Measurements from ENCODE around the gene STARD4.
A peak's percentile ranks its signal among the peaks of the same experiment; 100 is the strongest.

STARD4 gene, protein sequence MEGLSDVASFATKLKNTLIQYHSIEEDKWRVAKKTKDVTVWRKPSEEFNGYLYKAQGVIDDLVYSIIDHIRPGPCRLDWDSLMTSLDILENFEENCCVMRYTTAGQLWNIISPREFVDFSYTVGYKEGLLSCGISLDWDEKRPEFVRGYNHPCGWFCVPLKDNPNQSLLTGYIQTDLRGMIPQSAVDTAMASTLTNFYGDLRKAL

DNA sequence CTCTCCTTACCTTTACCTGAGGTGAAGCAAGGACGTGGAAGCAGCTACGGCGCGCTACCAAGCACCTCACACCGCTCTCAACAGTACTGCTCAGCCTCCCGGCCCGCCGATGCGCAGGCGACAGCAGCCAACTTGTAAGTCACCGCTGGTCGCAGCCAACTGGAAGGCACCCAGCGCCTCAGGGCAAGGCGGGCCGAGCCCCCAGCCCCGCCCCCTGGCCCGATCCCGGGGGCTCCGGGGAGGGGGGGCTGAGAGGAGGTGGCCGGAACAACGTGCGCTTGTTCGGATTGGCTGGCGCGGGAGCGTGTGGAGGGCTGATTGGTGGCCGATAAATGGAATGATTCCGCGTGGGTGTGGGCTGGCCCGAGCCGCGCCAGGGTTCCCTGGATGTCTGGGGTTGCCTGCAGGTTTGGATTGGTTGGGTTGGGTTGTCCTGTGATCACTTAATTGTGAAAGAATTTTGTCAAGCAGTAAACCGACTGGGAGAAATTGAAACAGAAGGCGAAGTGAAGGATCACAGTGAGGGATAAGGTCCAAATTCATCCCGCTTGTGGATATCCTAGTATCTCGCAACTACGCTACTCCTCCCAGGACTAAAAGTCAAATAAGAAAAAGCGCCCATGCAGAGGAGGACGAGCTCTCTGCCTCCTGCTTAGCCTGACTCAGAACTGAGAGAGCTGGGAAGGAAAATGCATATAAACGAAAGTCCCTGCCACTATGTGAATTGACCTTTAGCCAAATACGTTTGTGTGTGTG, at the start of gene STARD4:
TSS of gene STARD4 (minus strand) at position 161 of the 756 bp plus-strand sequence. CDS start 5,102 bp downstream, outside the sequence.
- DNase-seq (ENCODE audit: low read depth): peak; percentile 91

DNA sequence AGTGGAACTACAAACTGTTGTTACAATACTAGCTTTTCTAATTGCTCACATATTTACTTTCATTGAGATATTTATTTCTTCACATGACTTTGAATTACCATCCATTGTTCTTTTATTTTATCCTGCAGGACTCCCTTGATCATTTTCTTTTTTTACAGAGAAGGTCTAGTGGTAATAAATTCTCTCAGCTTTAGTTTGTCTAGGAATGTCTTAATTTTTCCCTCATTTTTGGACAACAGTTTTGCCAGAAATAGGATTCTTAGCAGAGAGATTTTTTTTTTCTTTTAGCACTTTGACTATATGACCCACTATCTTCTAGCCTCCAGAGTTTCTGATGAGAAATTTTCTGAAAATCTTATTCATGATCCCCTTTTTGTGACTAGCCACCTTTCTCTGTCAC, 47.3 kb upstream of the STARD4 start:
- no peak for DNase-seq (ENCODE audit: low read depth)

DNA sequence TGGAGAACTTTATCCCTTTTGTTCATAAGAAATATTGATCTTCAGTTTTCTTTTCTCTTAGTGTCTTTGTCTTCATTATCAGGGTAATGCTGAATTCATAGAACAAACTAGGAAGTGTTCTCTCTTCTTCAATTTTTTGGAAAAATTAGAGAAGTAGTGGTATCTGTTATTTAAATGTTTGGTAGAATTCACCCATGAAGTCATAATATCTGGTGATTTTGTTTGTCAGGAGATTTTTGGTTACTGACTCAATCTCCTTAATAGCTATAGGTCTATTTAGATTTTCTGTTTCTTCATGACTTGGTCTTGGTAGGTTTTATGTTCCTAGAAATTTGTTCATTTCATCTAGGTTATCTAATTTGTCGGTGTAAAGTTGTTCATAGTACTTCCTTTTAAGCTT, 45.4 kb upstream of the STARD4 start:
- no peak for DNase-seq (ENCODE audit: low read depth)

- no peak for DNase-seq (ENCODE audit: low read depth)
Measured at GRCh38 chr5:111557111-111557510, 44.8 kb upstream of the STARD4 start.

DNA sequence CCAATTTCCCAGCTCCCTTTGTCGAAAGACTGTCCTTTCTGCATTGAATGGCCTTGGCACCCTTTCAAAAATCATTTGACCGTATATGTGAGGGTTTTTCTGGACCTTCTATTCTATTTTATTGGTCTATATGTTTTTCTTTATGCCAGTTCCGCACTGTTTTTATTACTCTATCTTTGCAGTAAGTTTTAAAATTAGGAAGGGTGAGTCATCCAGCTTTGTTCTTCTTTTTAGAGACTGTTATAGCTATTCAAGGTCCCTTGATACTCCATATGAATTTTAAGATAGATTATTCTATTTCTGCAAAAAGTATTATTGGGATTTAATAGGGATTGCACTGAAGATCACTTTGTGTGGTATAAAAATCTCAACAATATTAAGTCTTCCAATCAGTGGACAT, 44.2 kb upstream of the STARD4 start:
- DNase-seq (ENCODE audit: low read depth): no peak

- DNase-seq (ENCODE audit: low read depth): no peak
Measured at GRCh38 chr5:111555760-111556159, 43.4 kb upstream of the STARD4 start.

- no peak for DNase-seq (ENCODE audit: low read depth)
Measured at GRCh38 chr5:111553868-111554267, 41.5 kb upstream of the STARD4 start.

DNA sequence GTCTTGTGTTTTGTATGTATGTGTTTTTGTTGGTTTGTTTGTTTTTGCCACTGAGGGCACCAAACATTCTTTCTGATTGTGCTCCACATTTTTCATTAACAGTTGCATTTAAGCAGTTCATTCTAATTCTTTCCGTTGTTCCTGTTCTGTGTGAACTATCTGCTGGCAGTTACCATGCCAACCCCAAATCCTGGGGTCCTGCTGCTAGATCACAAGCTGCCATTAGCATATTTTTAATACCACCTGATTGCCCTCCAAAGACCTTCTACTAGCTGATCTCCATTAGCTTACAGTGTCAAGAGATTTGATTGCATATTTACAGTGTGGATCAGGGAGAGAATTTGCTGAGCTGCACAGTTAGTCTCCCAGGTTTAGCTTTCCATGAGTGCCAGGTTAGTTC, 40.6 kb upstream of the STARD4 start:
- DNase-seq (ENCODE audit: low read depth): no peak

DNA sequence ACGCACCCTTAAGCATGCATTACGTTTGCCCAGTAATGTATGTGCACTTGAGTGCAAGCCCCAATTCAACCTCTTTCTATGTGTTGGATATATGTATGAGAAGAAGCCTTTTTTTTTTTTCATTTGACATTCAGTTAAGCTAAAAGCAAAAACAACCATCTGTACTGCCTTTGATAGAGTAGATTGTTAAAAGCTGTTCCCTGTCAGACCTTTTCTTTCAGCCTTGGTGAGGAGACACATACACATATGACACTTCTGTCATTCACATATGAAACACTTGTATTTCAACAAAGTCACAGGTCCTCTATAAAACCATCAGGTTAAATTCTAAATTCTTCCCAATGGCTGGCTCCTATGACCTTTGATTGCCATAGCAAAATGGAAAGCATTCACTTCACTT, 40.2 kb upstream of the STARD4 start:
- no peak for DNase-seq (ENCODE audit: low read depth)

DNA sequence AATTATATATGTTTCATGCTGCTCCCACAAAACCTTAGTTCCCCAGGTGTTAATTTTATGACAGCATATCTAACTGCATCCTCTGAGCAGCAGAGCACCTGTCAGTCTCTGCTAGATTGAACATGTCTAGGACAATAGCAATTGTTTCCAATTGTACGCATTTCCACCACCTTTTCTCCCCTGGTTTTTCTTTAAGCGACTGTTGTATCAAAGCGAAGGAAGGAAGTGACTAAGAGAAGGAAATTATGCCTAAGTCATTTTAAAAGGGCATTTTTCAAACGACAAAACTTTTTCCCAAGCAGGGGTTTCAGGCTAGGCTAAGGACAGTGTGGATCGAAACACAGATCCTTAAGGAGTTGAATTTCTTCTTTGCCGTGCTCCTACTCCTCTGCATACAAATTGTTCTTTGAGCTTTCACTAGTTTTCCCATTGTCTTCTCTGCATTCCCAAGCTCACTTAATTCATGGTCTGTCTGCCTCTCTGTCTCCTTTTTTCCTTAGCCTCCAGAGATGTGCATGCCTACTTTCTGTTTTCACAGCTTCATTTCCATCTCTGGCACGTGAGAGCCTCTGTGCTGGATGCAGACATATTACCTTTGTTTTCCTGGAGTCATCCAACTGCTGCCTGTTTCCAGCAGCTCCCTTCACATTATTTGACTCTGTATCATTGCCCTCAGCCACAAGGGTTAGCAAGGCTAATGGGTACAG, 39.4 kb upstream of the STARD4 start:
- no peak for DNase-seq (ENCODE audit: low read depth)

GRCh38 chr5:111551161-111551560, 38.8 kb upstream of the STARD4 start:
- DNase-seq (ENCODE audit: low read depth): no peak

DNA sequence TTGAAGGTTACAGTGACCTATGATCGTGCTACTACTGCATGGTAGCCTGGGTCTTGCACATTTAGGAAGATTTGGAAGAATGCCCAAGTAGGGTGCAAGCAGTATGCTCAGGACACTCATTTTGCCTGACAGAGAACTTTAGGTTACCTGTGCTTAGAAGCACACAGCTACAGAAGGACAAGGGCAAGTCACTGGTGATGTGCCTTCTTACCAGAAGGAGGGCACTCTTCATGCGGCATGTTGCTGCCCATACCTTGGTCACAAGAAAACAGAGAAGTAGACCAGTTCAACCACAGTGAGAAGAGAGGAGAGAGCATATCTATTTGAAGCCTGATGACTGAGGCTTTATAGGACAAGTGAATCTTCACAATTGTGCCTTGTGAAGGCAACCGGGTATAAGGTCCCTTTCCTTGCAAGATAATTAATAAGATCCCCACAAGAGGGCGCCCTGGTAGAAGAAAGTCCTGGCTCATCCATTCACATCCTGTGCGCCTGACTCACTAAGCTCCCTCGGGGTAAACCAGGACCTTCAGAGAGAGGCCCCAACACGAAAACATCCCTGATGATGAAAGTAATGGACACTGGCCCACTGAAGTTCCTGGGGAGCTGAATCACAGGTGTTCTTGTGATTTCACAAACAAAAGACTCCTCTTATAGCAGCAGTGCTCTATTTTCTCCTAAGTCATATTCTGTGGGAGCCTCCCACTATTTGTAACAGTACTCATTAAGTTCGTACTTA, 38.1 kb upstream of the STARD4 start:
- DNase-seq (ENCODE audit: low read depth): peak; percentile 98

GRCh38 chr5:111548992-111549649, 36.8 kb upstream of the STARD4 start:
- DNase-seq (ENCODE audit: low read depth): no peak

GRCh38 chr5:111548348-111548950, 36.1 kb upstream of the STARD4 start:
- no peak for DNase-seq (ENCODE audit: low read depth)

DNA sequence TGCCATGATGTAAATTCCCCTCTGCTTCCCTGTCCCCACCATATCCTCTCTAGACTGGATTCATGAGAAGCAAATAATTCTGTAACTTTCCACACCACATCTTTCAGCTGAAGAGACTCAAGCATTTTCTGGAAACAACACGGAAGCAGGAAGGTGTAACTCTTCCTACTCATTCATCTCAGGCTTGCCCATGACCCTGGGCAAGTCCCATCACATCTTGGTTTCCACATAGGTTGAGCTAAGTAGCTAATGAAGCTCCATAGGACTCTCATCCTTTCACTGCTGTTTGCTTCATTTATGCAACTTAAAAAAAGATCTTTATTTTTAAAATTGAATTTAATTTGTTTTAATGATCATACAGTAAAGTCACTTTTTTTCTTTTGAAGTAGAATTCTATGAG, 32.7 kb upstream of the STARD4 start:
- DNase-seq (ENCODE audit: low read depth): no peak

GRCh38 chr5:111537141-111538024, 25.0 kb upstream of the STARD4 start:
- no peak for DNase-seq (ENCODE audit: low read depth)

GRCh38 chr5:111535879-111536549, 23.7 kb upstream of the STARD4 start:
- no peak for DNase-seq (ENCODE audit: low read depth)

DNA sequence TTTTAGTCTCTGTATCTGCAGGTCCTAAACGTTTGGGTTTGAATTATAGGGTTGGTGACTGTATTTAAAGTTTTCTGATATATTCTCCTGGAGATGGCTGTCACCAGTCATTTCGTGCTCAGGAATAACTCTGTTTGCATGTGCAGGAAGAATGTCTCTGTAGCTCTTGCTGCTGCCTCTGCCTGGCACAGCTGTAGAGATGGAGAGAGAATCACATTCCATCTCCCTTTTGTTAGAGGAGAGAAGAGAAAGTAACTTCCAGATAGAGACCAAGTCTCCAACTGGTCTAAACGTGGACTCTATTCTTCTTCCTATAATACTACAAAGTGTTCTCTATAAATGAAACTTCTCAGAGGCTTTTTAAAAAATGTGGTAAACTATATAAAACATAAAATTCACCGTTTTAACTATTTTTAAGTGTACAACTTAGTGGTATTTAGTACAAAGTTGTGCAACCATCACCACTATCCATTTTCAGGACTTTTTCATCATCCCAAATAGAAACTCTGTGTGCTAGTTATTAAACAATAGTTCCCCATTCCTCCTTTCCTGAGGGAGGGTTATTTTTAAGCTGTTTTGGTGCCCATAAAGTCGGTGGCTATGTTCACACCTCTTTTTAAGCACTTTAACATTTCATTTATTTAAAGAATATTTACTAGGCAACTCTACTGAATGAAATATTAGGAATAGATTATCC, 20.7 kb upstream of the STARD4 start:
- no peak for DNase-seq (ENCODE audit: low read depth)

- peak; percentile 97 for DNase-seq (ENCODE audit: low read depth)
Measured at GRCh38 chr5:111530298-111530740, 18.0 kb upstream of the STARD4 start.
